Measurements from ENCODE around the gene LGI2. TPM values are rescaled to one million over a fixed set of nuclear protein-coding genes. Genes with fewer than 3 reads are reported as not detected.

Gene LGI2
- total RNA-seq, 1 experiment from 2014 or later: 1.4 TPM

DNA sequence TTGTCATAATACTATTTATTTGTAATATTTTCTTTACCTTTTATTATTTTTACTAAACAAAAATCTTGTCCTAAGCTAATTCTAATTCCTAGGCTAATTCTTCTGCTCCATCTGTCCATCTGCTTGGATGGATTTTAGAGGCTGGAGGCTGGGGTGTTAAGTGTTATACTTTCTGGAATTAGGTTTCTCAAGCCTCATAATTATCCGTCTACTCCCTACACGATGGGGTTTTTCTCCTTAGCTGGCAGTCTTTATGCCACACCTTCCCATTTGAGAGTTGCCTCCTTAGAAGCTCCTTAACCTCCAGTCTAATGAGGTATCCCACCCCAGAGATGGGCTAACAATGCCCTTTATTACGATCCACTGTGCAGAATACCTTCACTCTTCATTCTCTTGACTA lies 37.6 kb upstream of the LGI2 start:
- Histone ChIP-seq H3K79me1 (ENCODE audit: insufficient read depth, low read depth, low read length, poor library complexity, severe bottlenecking) (no peaks in the 10 kb centered on the region), H4K20me1 (ENCODE audit: control insufficient read depth, insufficient read depth, insufficient read length) (no peaks in the 10 kb centered on the region), H3K56ac (ENCODE audit: insufficient read length, low read depth, low read length) (no peak overlapping the region), H3K79me2 (ENCODE audit: insufficient read depth, low read length) (no peaks in the 10 kb centered on the region), H2AK5ac (ENCODE audit: insufficient read length, low read length) (no peak overlapping the region), H3K18ac (ENCODE audit: insufficient read length, low read depth, low read length) (no peak overlapping the region), H3K9ac (ENCODE audit: extremely low read depth, insufficient read length, low read length) (no peak overlapping the region), H2BK20ac (ENCODE audit: low read depth, low read length, poor library complexity, severe bottlenecking) (no peak overlapping the region), H3K23me2 (ENCODE audit: insufficient read length, low read depth, low read length, poor library complexity, severe bottlenecking) (no peaks in the 10 kb centered on the region), H3T11ph (ENCODE audit: low read length) (no peak overlapping the region), H4K91ac (ENCODE audit: insufficient read length, low read depth, low read length) (no peak overlapping the region), H4K5ac (ENCODE audit: insufficient read length, low read depth, low read length) (no peak overlapping the region), H3K9me3 (ENCODE audit: control insufficient read depth, low read depth, low read length) (no peaks in the 10 kb centered on the region), H3K27me3 (ENCODE audit: insufficient read depth, low read length) (no peaks in the 10 kb centered on the region), H2BK15ac (ENCODE audit: low read depth, low read length) (no peak overlapping the region), H4K8ac (replicated peaks; ENCODE audit: insufficient read length, low read depth, low read length) (no peak overlapping the region), H2BK12ac (ENCODE audit: insufficient read length, low read depth, low read length) (no peak overlapping the region), H3K23ac (ENCODE audit: insufficient read length, low read depth, low read length) (no peak overlapping the region), H3K27ac (ENCODE audit: insufficient read length, low read depth, low read length) (no peak overlapping the region), H3K4me2 (ENCODE audit: insufficient read depth, insufficient read length, low read length) (no peak overlapping the region), H2BK5ac (ENCODE audit: insufficient read length, low read length) (no peak overlapping the region), H3K14ac (ENCODE audit: insufficient read depth, low read length) (no peak overlapping the region), H2BK120ac (ENCODE audit: low read depth, low read length, poor library complexity, severe bottlenecking) (no peak overlapping the region), H3K4me1 (ENCODE audit: insufficient read depth, low read length) (peaks cover 22% of the 10 kb centered on the region), H3K4ac (ENCODE audit: low read depth, low read length) (no peak overlapping the region), H2AFZ (ENCODE audit: low read length) (no peak overlapping the region)
- Mint-ChIP-seq H3K36me3 (ENCODE audit: insufficient read depth in 1 of 3, low read depth in 3 of 3) (peaks cover 0 to 10% (median 0%) of the 10 kb centered on the region in 3 experiments; a peak in 2 of 7 replicates), H3K9me3 (peaks cover 1 to 5% of the 10 kb centered on the region in 2 experiments; a peak in 4 of 5 replicates), H3K4me3 (no peak overlapping the region), H3K4me1 (peaks cover 44 to 51% of the 10 kb centered on the region in 2 experiments), H3K27me3 (ENCODE audit: low read depth) (peaks cover 3% of the 10 kb centered on the region; the same call in 1 of the 2 replicates), H3K27ac (no peak overlapping the region)
- TF ChIP-seq, protein P1, sequence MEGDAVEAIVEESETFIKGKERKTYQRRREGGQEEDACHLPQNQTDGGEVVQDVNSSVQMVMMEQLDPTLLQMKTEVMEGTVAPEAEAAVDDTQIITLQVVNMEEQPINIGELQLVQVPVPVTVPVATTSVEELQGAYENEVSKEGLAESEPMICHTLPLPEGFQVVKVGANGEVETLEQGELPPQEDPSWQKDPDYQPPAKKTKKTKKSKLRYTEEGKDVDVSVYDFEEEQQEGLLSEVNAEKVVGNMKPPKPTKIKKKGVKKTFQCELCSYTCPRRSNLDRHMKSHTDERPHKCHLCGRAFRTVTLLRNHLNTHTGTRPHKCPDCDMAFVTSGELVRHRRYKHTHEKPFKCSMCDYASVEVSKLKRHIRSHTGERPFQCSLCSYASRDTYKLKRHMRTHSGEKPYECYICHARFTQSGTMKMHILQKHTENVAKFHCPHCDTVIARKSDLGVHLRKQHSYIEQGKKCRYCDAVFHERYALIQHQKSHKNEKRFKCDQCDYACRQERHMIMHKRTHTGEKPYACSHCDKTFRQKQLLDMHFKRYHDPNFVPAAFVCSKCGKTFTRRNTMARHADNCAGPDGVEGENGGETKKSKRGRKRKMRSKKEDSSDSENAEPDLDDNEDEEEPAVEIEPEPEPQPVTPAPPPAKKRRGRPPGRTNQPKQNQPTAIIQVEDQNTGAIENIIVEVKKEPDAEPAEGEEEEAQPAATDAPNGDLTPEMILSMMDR (conservative IDR thresholded peaks at IDR 0.05): no peak
- WGBS (ENCODE audit: extremely low coverage, insufficient read length, low lambda C conversion rate): no CpG with 5 or more reads among the region's 3 CpGs
- DNase-seq: no peak
